ENCODE results near the gene DOP1A.

The DOP1A gene

GRCh38 chr6:83153883-83154521, 86.5 kb downstream of the DOP1A start:
- no peak for TF ChIP-seq FOXM1 (IDR thresholded peaks at IDR 0.05; ENCODE audit: borderline replicate concordance, low read depth)
- no peak for TF ChIP-seq TCF12 (IDR thresholded peaks at IDR 0.05; ENCODE audit: low read depth)
- TF ChIP-seq TEAD4 (IDR thresholded peaks at IDR 0.05) = no peak
- TF ChIP-seq NFIC (IDR thresholded peaks at IDR 0.05) = no peak
- no peak for TF ChIP-seq YY1 (IDR thresholded peaks at IDR 0.05; ENCODE audit: low read depth)
- TF ChIP-seq CREB1 (IDR thresholded peaks at IDR 0.05; ENCODE audit: low read depth) = no peak

GRCh38 chr6:83155794-83156193, 88.3 kb downstream of the DOP1A start:
- TF ChIP-seq USF1 (IDR thresholded peaks at IDR 0.05) (no peak), MAX (IDR thresholded peaks at IDR 0.05) (no peak), RAD21 (IDR thresholded peaks at IDR 0.05; ENCODE audit: low read depth) (no peak), TAF1 (IDR thresholded peaks at IDR 0.05; ENCODE audit: low read depth) (no peak), EP300 (IDR thresholded peaks at IDR 0.05; ENCODE audit: borderline replicate concordance) (no peak), CEBPB (IDR thresholded peaks at IDR 0.05) (no peak), FOXM1 (IDR thresholded peaks at IDR 0.05; ENCODE audit: borderline replicate concordance, low read depth) (no peak), TCF12 (IDR thresholded peaks at IDR 0.05; ENCODE audit: low read depth) (no peak), EGR1 (IDR thresholded peaks at IDR 0.05) (no peak), TEAD4 (IDR thresholded peaks at IDR 0.05) (no peak), REST (IDR thresholded peaks at IDR 0.05; ENCODE audit: low read depth) (no peak), YY1 (IDR thresholded peaks at IDR 0.05; ENCODE audit: low read depth) (no peak), NFIC (IDR thresholded peaks at IDR 0.05) (no peak), ZBTB7A (IDR thresholded peaks at IDR 0.05; ENCODE audit: low read depth) (no peak), CREB1 (IDR thresholded peaks at IDR 0.05; ENCODE audit: low read depth) (no peak)

- TF ChIP-seq RAD21 (IDR thresholded peaks at IDR 0.05; ENCODE audit: low read depth) (no peak), TCF12 (IDR thresholded peaks at IDR 0.05; ENCODE audit: low read depth) (no peak), ZBTB7A (IDR thresholded peaks at IDR 0.05; ENCODE audit: low read depth) (no peak), FOXM1 (IDR thresholded peaks at IDR 0.05; ENCODE audit: borderline replicate concordance, low read depth) (no peak), CREB1 (IDR thresholded peaks at IDR 0.05; ENCODE audit: low read depth) (no peak), USF1 (IDR thresholded peaks at IDR 0.05) (no peak), CEBPB (IDR thresholded peaks at IDR 0.05) (no peak), NFIC (IDR thresholded peaks at IDR 0.05) (no peak), TAF1 (IDR thresholded peaks at IDR 0.05; ENCODE audit: low read depth) (no peak), REST (IDR thresholded peaks at IDR 0.05; ENCODE audit: low read depth) (no peak), EP300 (IDR thresholded peaks at IDR 0.05; ENCODE audit: borderline replicate concordance) (no peak), TEAD4 (IDR thresholded peaks at IDR 0.05) (no peak), MAX (IDR thresholded peaks at IDR 0.05) (no peak), EGR1 (IDR thresholded peaks at IDR 0.05) (no peak), YY1 (IDR thresholded peaks at IDR 0.05; ENCODE audit: low read depth) (no peak)
These were observed 92.7 kb downstream of the DOP1A start for GRCh38 chr6:83160167-83160566.

GRCh38 chr6:83167726-83168278, 100.3 kb downstream of the DOP1A start:
- no peak for TF ChIP-seq CEBPB (IDR thresholded peaks at IDR 0.05)

- TF ChIP-seq RAD21 (IDR thresholded peaks at IDR 0.05; ENCODE audit: low read depth) = no peak
- no peak for TF ChIP-seq EP300 (IDR thresholded peaks at IDR 0.05; ENCODE audit: borderline replicate concordance)
- no peak for TF ChIP-seq USF1 (IDR thresholded peaks at IDR 0.05)
- TF ChIP-seq TAF1 (IDR thresholded peaks at IDR 0.05; ENCODE audit: low read depth) = no peak
- no peak for TF ChIP-seq EGR1 (IDR thresholded peaks at IDR 0.05)
- TF ChIP-seq YY1 (IDR thresholded peaks at IDR 0.05; ENCODE audit: low read depth) = no peak
- TF ChIP-seq CEBPB (IDR thresholded peaks at IDR 0.05) = no peak
- no peak for TF ChIP-seq NFIC (IDR thresholded peaks at IDR 0.05)
- TF ChIP-seq TCF12 (IDR thresholded peaks at IDR 0.05; ENCODE audit: low read depth) = no peak
These were observed 101.1 kb downstream of the DOP1A start for GRCh38 chr6:83168556-83168955.
